ENCODE results near the gene MISP.

The MISP gene

DNA sequence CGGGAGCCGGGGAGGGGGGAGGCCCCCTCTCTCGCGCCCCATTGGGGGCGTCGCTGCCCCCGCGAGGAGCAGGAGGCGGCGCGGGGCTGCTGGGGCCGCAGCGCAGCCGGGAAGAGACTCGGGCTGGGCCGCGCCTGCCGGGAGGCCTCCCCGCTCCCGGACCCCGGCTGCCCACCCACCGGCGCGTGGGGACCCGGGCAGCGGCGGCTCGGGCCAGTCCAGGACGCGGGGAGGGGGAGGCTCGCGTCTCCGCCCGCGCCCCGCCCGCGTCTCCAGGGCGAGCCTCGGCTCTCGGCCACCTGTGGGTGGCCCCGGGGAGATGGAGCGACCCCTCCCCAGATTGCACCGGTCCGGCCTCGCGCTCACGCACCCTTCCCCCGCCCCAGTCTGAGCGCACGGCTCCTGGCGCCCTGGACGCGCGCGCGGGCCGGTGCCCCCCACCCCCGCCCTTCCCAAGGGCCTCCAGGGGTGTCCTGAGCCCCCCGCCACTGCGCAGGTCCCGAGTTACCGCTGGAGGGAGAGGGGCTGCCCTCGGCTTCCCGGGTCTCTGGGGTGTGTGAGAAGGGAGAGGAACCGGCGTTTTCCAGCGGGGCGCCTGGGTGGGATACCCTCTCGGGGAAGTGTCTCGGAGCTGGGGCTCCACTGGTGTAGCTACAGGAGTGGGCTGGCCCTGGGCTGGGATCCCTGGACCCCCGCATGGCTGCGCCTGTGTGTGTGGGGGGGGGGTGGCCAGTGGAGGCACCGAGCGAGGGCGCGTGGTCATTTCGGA is 41.5 kb upstream of the MISP start:
- TF ChIP-seq, protein P1, sequence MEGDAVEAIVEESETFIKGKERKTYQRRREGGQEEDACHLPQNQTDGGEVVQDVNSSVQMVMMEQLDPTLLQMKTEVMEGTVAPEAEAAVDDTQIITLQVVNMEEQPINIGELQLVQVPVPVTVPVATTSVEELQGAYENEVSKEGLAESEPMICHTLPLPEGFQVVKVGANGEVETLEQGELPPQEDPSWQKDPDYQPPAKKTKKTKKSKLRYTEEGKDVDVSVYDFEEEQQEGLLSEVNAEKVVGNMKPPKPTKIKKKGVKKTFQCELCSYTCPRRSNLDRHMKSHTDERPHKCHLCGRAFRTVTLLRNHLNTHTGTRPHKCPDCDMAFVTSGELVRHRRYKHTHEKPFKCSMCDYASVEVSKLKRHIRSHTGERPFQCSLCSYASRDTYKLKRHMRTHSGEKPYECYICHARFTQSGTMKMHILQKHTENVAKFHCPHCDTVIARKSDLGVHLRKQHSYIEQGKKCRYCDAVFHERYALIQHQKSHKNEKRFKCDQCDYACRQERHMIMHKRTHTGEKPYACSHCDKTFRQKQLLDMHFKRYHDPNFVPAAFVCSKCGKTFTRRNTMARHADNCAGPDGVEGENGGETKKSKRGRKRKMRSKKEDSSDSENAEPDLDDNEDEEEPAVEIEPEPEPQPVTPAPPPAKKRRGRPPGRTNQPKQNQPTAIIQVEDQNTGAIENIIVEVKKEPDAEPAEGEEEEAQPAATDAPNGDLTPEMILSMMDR (conservative IDR thresholded peaks at IDR 0.05; ENCODE audit: low read depth), result no peak
- DNase-seq (ENCODE audit: low spot score), result no peak
- CTCF ChIA-PET, result interaction anchor here (0.6 kb wide), 2 partner anchors 20 to 130 kb away, joined by 3 read pairs; no protein-coding TSS in a partner anchor
- H3K27ac ChIP-seq, result peak overlapping the region; percentile 73
- POLR2A ChIA-PET (ENCODE audit: low non-redundant PET), result no interaction called here

DNA sequence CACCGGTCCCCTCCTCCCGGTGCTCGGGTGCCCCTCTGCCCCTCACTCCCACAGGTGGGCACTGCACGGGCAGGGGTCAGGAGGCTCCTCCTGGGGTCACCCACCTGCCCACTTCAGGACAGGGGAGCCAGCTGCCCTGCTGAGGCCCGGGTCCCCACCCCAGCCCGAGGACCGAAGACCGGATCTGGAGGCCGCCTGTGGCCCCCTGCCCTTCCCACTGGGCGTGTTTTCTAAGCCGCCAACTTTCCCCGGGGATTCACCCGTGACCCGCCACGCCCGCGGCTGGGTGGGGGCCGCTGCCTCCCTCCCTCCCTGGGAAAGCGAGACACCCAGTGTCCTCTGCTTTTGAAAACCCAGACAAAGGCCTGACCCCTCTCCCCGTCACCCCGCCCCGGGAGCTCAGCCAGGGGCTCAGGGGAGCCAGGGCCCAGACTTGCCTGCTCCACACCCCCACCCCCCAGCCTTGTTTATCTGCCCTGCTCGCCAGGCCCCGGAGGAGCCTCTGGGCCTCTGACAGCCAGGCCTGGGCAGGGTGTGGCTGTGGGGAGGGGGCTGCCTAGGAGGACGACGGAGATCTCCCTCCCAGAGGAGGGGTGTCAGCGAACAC is 40.8 kb upstream of the MISP start:
- no peak for DNase-seq (ENCODE audit: low spot score)
- POLR2A ChIA-PET (ENCODE audit: low non-redundant PET), result no interaction called here
- TF ChIP-seq, protein P1 (conservative IDR thresholded peaks at IDR 0.05; ENCODE audit: low read depth), result no peak
- CTCF ChIA-PET, result interaction anchor here (0.6 kb wide), 1 partner anchor 131 kb away, joined by 3 read pairs; no protein-coding TSS in a partner anchor
- peak overlapping the region; percentile 73 for H3K27ac ChIP-seq

DNA sequence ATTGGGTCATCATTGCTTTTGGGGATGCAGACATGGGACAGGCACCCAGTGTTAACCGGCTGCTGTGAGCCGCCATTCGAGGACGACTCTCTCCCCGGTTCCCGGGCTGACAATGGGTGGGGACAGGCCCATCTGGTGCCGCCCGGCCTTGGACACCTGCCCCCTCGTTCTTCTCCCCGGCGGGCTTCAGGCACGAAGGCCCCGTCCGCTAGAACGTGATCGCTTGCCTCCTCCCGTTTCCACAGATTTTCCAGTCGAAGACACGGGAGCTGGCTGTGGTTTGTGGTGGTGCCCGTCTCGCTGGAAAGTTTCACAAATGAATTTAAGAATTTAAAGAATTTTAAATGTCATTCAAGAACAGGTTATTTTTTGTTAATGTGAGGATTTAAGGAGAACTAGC is 40.1 kb upstream of the MISP start:
- POLR2A ChIA-PET (ENCODE audit: low non-redundant PET), result no interaction called here
- H3K27ac ChIP-seq, result peak overlapping the region; percentile 73
- CTCF ChIA-PET, result no interaction called here
- TF ChIP-seq, protein P1 (conservative IDR thresholded peaks at IDR 0.05; ENCODE audit: low read depth), result no peak
- no peak for DNase-seq (ENCODE audit: low spot score)

DNA sequence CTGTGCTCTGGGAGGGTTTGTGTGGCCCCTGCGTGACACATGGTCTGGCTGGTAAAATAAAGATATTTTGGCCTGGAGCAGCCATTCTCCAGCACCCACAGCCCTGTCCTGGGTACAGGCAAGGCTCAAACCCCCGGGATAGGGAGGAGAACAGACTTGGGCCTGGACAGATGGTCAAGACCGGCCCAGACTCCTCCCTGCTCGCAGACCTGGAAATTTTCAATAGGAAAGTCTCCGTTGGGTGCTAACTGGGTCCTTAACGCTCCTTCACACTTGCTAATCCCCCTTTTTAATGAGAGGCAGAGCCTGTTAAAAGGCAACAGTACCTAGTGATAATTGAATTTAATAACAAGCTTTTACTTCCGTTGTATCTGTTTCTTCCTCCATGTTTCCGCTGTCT is 39.7 kb upstream of the MISP start:
- H3K27ac ChIP-seq, result peak overlapping the region; percentile 73
- POLR2A ChIA-PET (ENCODE audit: low non-redundant PET), result no interaction called here
- no peak for DNase-seq (ENCODE audit: low spot score)
- TF ChIP-seq, protein P1 (conservative IDR thresholded peaks at IDR 0.05; ENCODE audit: low read depth), result no peak
- CTCF ChIA-PET, result no interaction called here

DNA sequence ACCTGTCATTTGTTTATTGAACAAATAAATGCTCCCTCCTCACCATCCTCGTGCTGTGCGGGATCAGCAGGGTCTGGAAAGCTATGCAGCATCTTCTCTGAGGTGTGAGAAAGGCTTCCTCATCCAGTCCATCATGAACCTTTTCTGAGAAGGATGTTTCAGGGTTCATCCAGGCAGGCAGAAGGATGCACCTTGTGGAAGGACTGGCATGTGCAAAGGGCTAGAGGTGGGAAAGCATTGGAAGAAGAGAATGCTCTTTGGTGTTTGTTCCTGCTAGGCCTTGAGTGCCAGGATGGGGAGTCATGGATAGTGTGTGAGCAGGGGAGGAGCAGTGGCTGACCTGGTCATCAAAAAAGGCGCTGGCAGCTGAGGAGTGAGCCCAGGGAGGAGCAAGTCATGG is 35.6 kb upstream of the MISP start:
- TF ChIP-seq, protein P1 (conservative IDR thresholded peaks at IDR 0.05; ENCODE audit: low read depth), result no peak
- DNase-seq (ENCODE audit: low spot score), result no peak
- CTCF ChIA-PET, result no interaction called here
- POLR2A ChIA-PET (ENCODE audit: low non-redundant PET), result no interaction called here
- no peak overlapping the region for H3K27ac ChIP-seq

DNA sequence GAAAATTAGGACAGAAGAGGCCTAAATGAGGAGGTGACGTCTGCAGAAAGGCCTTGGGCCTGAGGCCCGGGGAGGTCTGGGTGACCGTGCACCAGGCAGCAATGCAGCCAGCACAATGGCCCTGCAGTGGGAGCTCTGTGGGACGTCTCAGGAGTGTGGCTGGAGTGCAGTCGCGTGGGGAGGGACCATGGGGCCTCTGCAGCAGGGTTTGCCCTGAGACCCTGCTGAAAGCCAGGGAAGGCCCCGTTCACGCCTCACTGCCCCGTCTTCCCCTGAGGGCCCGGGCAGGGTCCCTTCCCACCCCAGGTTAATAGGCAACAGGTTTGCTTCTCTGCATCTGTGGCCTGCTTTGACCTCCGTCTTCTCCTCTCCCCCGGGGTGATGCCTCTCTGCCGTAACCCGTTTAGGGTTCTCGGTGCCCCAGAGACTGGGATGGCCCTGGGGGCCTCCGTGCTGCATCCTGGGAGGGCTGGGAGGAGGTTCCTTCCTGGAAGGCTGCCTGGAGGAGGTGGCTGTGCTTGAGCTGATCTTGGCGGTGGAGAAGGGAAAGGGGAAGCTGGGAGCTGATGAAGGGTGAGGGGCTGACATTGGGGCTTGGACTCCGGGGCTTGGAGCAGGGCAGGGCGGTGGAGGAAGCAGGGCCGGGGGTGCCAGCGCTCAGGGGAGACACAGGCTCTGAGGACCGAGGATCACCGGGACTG is 32.5 kb upstream of the MISP start:
- POLR2A ChIA-PET (ENCODE audit: low non-redundant PET), result no interaction called here
- TF ChIP-seq, protein P1 (conservative IDR thresholded peaks at IDR 0.05; ENCODE audit: low read depth), result no peak

More for the DNA sequence above, 32.5 kb upstream of the MISP start:
- no peak for DNase-seq (ENCODE audit: low spot score)
- no peak overlapping the region for H3K27ac ChIP-seq
- CTCF ChIA-PET, result interaction anchor here (0.6 kb wide), 1 partner anchor 143 kb away, joined by 3 read pairs; no protein-coding TSS in a partner anchor

Data from RWPE1 (cell line).